HepG2 (cell line): Measurements from ENCODE around the gene ZNF442. TPM values are rescaled to one million over a fixed set of nuclear protein-coding genes. Genes with fewer than 3 reads are reported as not detected.

ENCODE experiments used
- ARID5B ChIP-seq: IDR thresholded peaks from 2 replicates; pipeline ENCODE4 v1.4.0; 2020; ENCODE audit warnings: mild to moderate bottlenecking, missing genetic modification reagents
- CBX5 ChIP-seq: sonication (generic); formaldehyde crosslinking; IDR thresholded peaks from 2 replicates; pipeline ENCODE4 v1.4.0; 2020; ENCODE audit warnings: missing genetic modification reagents, borderline replicate concordance
- GATA4 ChIP-seq: sonication (generic); IDR thresholded peaks from 2 replicates; pipeline ENCODE4 v1.6.1; 2016; ENCODE audit warnings: antibody characterized with exemption, low read depth, borderline replicate concordance
- KLF15 ChIP-seq: sonication (generic); formaldehyde crosslinking; IDR thresholded peaks from 2 replicates; pipeline ENCODE4 v1.8.1; 2023; ENCODE audit warnings: borderline replicate concordance, mild to moderate bottlenecking, inconsistent platforms, missing genetic modification reagents, mixed read lengths
- MTERF4 ChIP-seq: sonication (generic); formaldehyde crosslinking; IDR thresholded peaks from 2 replicates; pipeline ENCODE4 v1.8.0; 2023; ENCODE audit warnings: mild to moderate bottlenecking, missing genetic modification reagents
- PRDM4 ChIP-seq: sonication (generic); formaldehyde crosslinking; IDR thresholded peaks from 2 replicates; pipeline ENCODE4 v1.9.0; 2021; ENCODE audit warnings: missing genetic modification reagents, borderline replicate concordance
- SNAPC4 ChIP-seq: sonication (generic); formaldehyde crosslinking; IDR thresholded peaks from 2 replicates; pipeline ENCODE4 v1.4.0; 2020; ENCODE audit warnings: mild to moderate bottlenecking, missing genetic modification reagents
- TAF15 ChIP-seq: fragments of 200-400 bp; formaldehyde crosslinking; IDR thresholded peaks from one replicate; pipeline ENCODE4 v1.6.1; 2018; ENCODE audit warnings: mild to moderate bottlenecking, low read depth, low read length; ENCODE audit not compliant: poor library complexity, severe bottlenecking
- TRIM24 ChIP-seq: sonication (generic); formaldehyde crosslinking; IDR thresholded peaks from 2 replicates; pipeline ENCODE4 v1.8.0; 2022; ENCODE audit warnings: mild to moderate bottlenecking, missing genetic modification reagents
- ZBTB43 ChIP-seq: sonication (generic); formaldehyde crosslinking; conservative IDR thresholded peaks from 2 replicates; pipeline ENCODE4 v1.4.0; 2020; ENCODE audit warnings: missing genetic modification reagents
- ZBTB7B ChIP-seq: sonication (generic); formaldehyde crosslinking; IDR thresholded peaks from 2 replicates; pipeline ENCODE4 v1.4.0; 2020; ENCODE audit warnings: missing genetic modification reagents
- ZNF546 ChIP-seq: sonication (generic); formaldehyde crosslinking; conservative IDR thresholded peaks from 2 replicates; pipeline ENCODE4 v1.8.1; 2023; ENCODE audit warnings: mild to moderate bottlenecking, missing genetic modification reagents
- polyA plus RNA-seq, 8 experiments: library from polyadenylated mRNA; depleted of rRNA in 3 of 8; stranded (reverse) in 7 of 8; unstranded in 1 of 8; fragments of >200 nt; fragmentation: Illumina TruSeq in 4 of 8; extraction: Trizol in 4 of 8; gene quantifications; 2 replicates each; pipeline versions ENCODE4 v1.2.1 to v1.2.3, GENCODE V29; 2011 to 2016; ENCODE audit warnings: low read depth in 4 of 8, missing spikeins in 1 of 8, mixed read lengths in 1 of 8; ENCODE audit not compliant: insufficient read depth in 1 of 8
- total RNA-seq, 5 experiments: library from RNA; depleted of rRNA; stranded (reverse); fragments of >200 nt; fragmentation: Illumina TruSeq; extraction: Trizol; gene quantifications; 2 replicates each; pipeline ENCODE4 v1.2.3, GENCODE V29; 2016; ENCODE audit warnings: low read depth in 1 of 5

Gene ZNF442
- total and polyA plus RNA-seq, 2 of the 13 experiments (the other 11 are each of a cell fraction or from before 2014, with no cell fraction given), result 1.0 to 6.0 TPM

- TF ChIP-seq PRDM4 (CRISPR knock-in tag), result no peak
- TF ChIP-seq SNAPC4, result peak; percentile 88
- TF ChIP-seq TAF15, result peak; percentile 32
- peak; percentile 58; the same call in 1 of the 2 replicates for TF ChIP-seq ZNF546 (CRISPR knock-in tag)
- no peak; the same call in 1 of the 2 replicates for TF ChIP-seq KLF15 (CRISPR knock-in tag)
- TF ChIP-seq TRIM24 (CRISPR knock-in tag), result no peak
- peak; percentile 39; the same call in 1 of the 2 replicates for TF ChIP-seq ARID5B (CRISPR knock-in tag)
- TF ChIP-seq CBX5, result peak; percentile 48
- 0 out of 2 replicates have a peak, but pooled peaks have one; percentile 24 for TF ChIP-seq ZBTB43 (CRISPR knock-in tag)
- peak; percentile 23; the same call in 1 of the 2 replicates for TF ChIP-seq ZBTB7B (CRISPR knock-in tag)
- peak; percentile 64; the same call in 1 of the 2 replicates for TF ChIP-seq MTERF4
- TF ChIP-seq GATA4, result peak; percentile 55; the same call in 1 of the 2 replicates
Measured at GRCh38 chr19:12333162-12334159, 32.0 kb downstream of the ZNF442 start, which contains the start of gene ZNF563 (continued).
